Osteoblast (primary cell): ENCODE data around the gene JAK3. TPM values are rescaled to one million over a fixed set of nuclear protein-coding genes. Genes with fewer than 3 reads are reported as not detected.
"Not testable (repeated sequence)": the region's sequence is repeated elsewhere in the genome, so short reads cannot be mapped to it uniquely, and the experiment has no call there.

Experiments used
- DNase-seq: peaks from one replicate; pipeline ENCODE4 v3.0.0; 2011; ENCODE audit warnings: low spot score, mixed read lengths; ENCODE audit not compliant: insufficient read length; ENCODE audit errors: missing footprints
- H2AFZ ChIP-seq: 2 replicates; pipeline ENCODE4 v1.6.0; 2011; ENCODE audit warnings: mild to moderate bottlenecking, low read length
- H3K27ac ChIP-seq: 2 replicates; pipeline ENCODE4 v1.5.1; 2011; ENCODE audit warnings: mild to moderate bottlenecking, low read depth, low read length, moderate library complexity
- H3K27me3 ChIP-seq: 2 replicates; pipeline ENCODE4 v1.6.0; 2012; ENCODE audit warnings: mild to moderate bottlenecking, control low read depth, inconsistent platforms, low read length, moderate library complexity; ENCODE audit not compliant: insufficient read depth
- H3K36me3 ChIP-seq: 2 replicates; pipeline ENCODE4 v1.5.1; 2011; ENCODE audit warnings: mild to moderate bottlenecking, low read length, control low read depth, moderate library complexity; ENCODE audit not compliant: insufficient read depth
- H3K4me1 ChIP-seq: 2 replicates; pipeline ENCODE4 v1.5.1; 2011; ENCODE audit warnings: mild to moderate bottlenecking, low read length, control low read depth, moderate library complexity; ENCODE audit not compliant: insufficient read depth
- H3K4me2 ChIP-seq: 2 replicates; pipeline ENCODE4 v1.6.0; 2011; ENCODE audit warnings: mild to moderate bottlenecking, low read length; ENCODE audit not compliant: insufficient read depth
- H3K4me3 ChIP-seq: fragments of 200-600 bp; sonication (generic); 3 replicates; pipeline ENCODE4 v1.5.1; 2012; ENCODE audit warnings: mild to moderate bottlenecking, low read length, inconsistent platforms; ENCODE audit not compliant: insufficient read depth
- H3K79me2 ChIP-seq: 2 replicates; pipeline ENCODE4 v1.6.0; 2012; ENCODE audit warnings: mild to moderate bottlenecking, low read length, control low read depth, inconsistent platforms; ENCODE audit not compliant: insufficient read depth
- H3K9me3 ChIP-seq: 2 replicates; pipeline ENCODE4 v1.5.1; 2011; ENCODE audit warnings: low read depth, low read length, control low read depth
- H4K20me1 ChIP-seq: 2 replicates; pipeline ENCODE4 v1.6.0; 2012; ENCODE audit warnings: mild to moderate bottlenecking, low read length, control low read depth; ENCODE audit not compliant: insufficient read depth
- CTCF ChIP-seq: IDR thresholded peaks from 2 replicates; pipeline ENCODE4 v1.5.1; 2011; ENCODE audit warnings: mild to moderate bottlenecking, low read depth, low read length, moderate library complexity; ENCODE audit errors: extremely low read depth
- total RNA-seq: library from RNA; depleted of rRNA; stranded (reverse); fragments of >200 nt; gene quantifications from 2 replicates; pipeline ENCODE4 v1.2.3, GENCODE V29; 2012

The JAK3 gene
- total RNA-seq, 1 donor: 1.8 TPM

GRCh38 chr19:17803264-17803896 lies 44.4 kb downstream of the JAK3 start:
- DNase-seq: no peak
- no peaks in the 10 kb centered on the region for H4K20me1 ChIP-seq
- no peak for TF ChIP-seq CTCF

GRCh38 chr19:17802137-17802858 lies 45.5 kb downstream of the JAK3 start:
- Histone ChIP-seq H3K27ac (no peak overlapping the region), H3K4me3 (no peak overlapping the region), H3K27me3 (peaks cover 7% of the 10 kb centered on the region), H2AFZ (no peak overlapping the region), H3K4me1 (no peaks in the 10 kb centered on the region), H3K9me3 (no peaks in the 10 kb centered on the region), H3K36me3 (no peaks in the 10 kb centered on the region), H3K79me2 (no peaks in the 10 kb centered on the region), H4K20me1 (no peaks in the 10 kb centered on the region), H3K4me2 (no peak overlapping the region)
- TF ChIP-seq CTCF: no peak
- DNase-seq: no peak

More at GRCh38 chr19:17803264-17803896, 44.4 kb downstream of the JAK3 start:
- H3K4me2 ChIP-seq: no peak overlapping the region
- no peaks in the 10 kb centered on the region for H3K36me3 ChIP-seq
- no peak overlapping the region for H2AFZ ChIP-seq
- H3K27ac ChIP-seq: no peak overlapping the region
- H3K4me1 ChIP-seq: no peaks in the 10 kb centered on the region
- peaks cover 7% of the 10 kb centered on the region for H3K27me3 ChIP-seq
- H3K79me2 ChIP-seq: no peaks in the 10 kb centered on the region
- H3K9me3 ChIP-seq: no peaks in the 10 kb centered on the region
- no peak overlapping the region for H3K4me3 ChIP-seq

GRCh38 chr19:17798599-17798998 lies 49.2 kb downstream of the JAK3 start:
- H4K20me1 ChIP-seq, H3K4me1 ChIP-seq, H3K36me3 ChIP-seq, H2AFZ ChIP-seq, H3K79me2 ChIP-seq, H3K4me3 ChIP-seq, DNase-seq, H3K27ac ChIP-seq, H3K9me3 ChIP-seq, H3K4me2 ChIP-seq: not testable (repeated sequence)
- peaks cover 32% of the 10 kb centered on the region for H3K27me3 ChIP-seq

- H3K27me3 ChIP-seq: peaks cover 35% of the 10 kb centered on the region
Measured at GRCh38 chr19:17797424-17798201, 50.2 kb downstream of the JAK3 start.

More at GRCh38 chr19:17797424-17798201, 50.2 kb downstream of the JAK3 start:
- DNase-seq: peak; percentile 62
- Histone ChIP-seq H3K27ac (no peak overlapping the region), H3K4me1 (no peaks in the 10 kb centered on the region), H3K79me2 (no peaks in the 10 kb centered on the region), H3K36me3 (no peaks in the 10 kb centered on the region), H3K9me3 (no peaks in the 10 kb centered on the region), H2AFZ (no peak overlapping the region), H3K4me3 (no peak overlapping the region), H4K20me1 (no peaks in the 10 kb centered on the region), H3K4me2 (no peak overlapping the region)
- TF ChIP-seq CTCF: no peak
